ENCODE results near the gene DNPH1. TPM values are rescaled to one million over a fixed set of nuclear protein-coding genes. Genes with fewer than 3 reads are reported as not detected.

Gene DNPH1
- total RNA-seq, 2 donors from 2014 or later = 38.4 to 63.9 TPM

GRCh38 chr6:43243664-43244321 is 14.5 kb upstream of the DNPH1 start:
- DNase-seq (ENCODE audit: low spot score) = no peak
- no peak for TF ChIP-seq CTCF (IDR thresholded peaks at IDR 0.05)
- H3K27me3 ChIP-seq = peaks cover 6 to 7% of the 10 kb centered on the region in 2 donors

GRCh38 chr6:43242908-43243663 is 13.8 kb upstream of the DNPH1 start, which contains the start of gene TTBK1:
TTBK1 (plus strand) TSS chr6:43243481; CDS start chr6:43246661, 3,180 bp downstream.
- no peaks in the 10 kb centered on the region for H3K9me3 ChIP-seq
- no peak within 1 kb of the TSS for H3K27ac ChIP-seq
- H3K4me3 ChIP-seq = no peak within 1 kb of the TSS
- no peaks in the 10 kb centered on the region for H3K36me3 ChIP-seq
- TF ChIP-seq CTCF (IDR thresholded peaks at IDR 0.05) = no peak
- DNase-seq (ENCODE audit: low spot score) = no peak
- H3K4me1 ChIP-seq = peaks cover 0 to 14% of the 10 kb centered on the region in 2 donors
- H3K27me3 ChIP-seq = peaks cover 6 to 7% of the 10 kb centered on the region in 2 donors

More at GRCh38 chr6:43243664-43244321, 14.5 kb upstream of the DNPH1 start:
- H3K27ac ChIP-seq = no peak overlapping the region
- H3K4me3 ChIP-seq = no peak overlapping the region
- H3K4me1 ChIP-seq = peaks cover 0 to 14% of the 10 kb centered on the region in 2 donors
- H3K9me3 ChIP-seq = no peaks in the 10 kb centered on the region
- no peaks in the 10 kb centered on the region for H3K36me3 ChIP-seq

GRCh38 chr6:43241446-43241845 is 12.2 kb upstream of the DNPH1 start:
- no peak overlapping the region for H3K27ac ChIP-seq
- H3K9me3 ChIP-seq = no peaks in the 10 kb centered on the region
- no peak for TF ChIP-seq CTCF (IDR thresholded peaks at IDR 0.05)
- H3K36me3 ChIP-seq = no peaks in the 10 kb centered on the region
- peaks cover 6 to 7% of the 10 kb centered on the region in 2 donors for H3K27me3 ChIP-seq
- no peak for DNase-seq (ENCODE audit: low spot score)
- H3K4me3 ChIP-seq = no peak overlapping the region
- peaks cover 0 to under 1% of the 10 kb centered on the region in 2 donors for H3K4me1 ChIP-seq

DNA sequence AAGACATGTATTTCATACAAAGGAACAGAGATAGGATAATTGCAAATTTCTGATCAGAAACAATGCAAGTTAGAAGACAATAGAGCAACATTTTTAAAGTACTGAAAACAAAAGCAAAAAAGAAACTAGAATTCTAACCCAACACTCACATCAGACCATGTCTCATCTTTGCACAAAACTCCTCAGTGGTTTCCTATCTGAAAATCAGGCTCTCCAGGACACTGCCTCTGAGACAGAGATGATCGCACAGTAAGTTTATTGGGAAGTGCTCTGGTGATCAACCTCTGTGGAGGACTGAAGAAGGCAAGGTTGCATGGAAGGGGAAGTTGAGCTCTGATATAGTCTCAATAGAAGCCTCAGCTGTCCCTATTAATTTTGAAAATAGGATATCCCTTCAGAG is 11.7 kb upstream of the DNPH1 start:
- Histone ChIP-seq H3K27ac (no peak overlapping the region), H3K27me3 (peaks cover 6 to 7% of the 10 kb centered on the region in 2 donors), H3K36me3 (no peaks in the 10 kb centered on the region), H3K4me1 (no peaks in the 10 kb centered on the region), H3K9me3 (no peaks in the 10 kb centered on the region), H3K4me3 (no peak overlapping the region)
- no peak for DNase-seq (ENCODE audit: low spot score)
- TF ChIP-seq CTCF (IDR thresholded peaks at IDR 0.05) = no peak

- H3K36me3 ChIP-seq = no peaks in the 10 kb centered on the region
- H3K9me3 ChIP-seq = no peaks in the 10 kb centered on the region
- no peaks in the 10 kb centered on the region for H3K4me1 ChIP-seq
- TF ChIP-seq CTCF (IDR thresholded peaks at IDR 0.05) = no peak
- no peak for DNase-seq (ENCODE audit: low spot score)
- peaks cover 3 to 4% of the 10 kb centered on the region in 2 donors for H3K27me3 ChIP-seq
- no peak overlapping the region for H3K27ac ChIP-seq
- no peak overlapping the region for H3K4me3 ChIP-seq
Observed at GRCh38 chr6:43239054-43239453, 9.8 kb upstream of the DNPH1 start.
